Endothelial cell of hepatic sinusoid (primary cell): Measurements from ENCODE around the gene MRTO4.
"Not testable (repeated sequence)": the region's sequence is repeated elsewhere in the genome, so short reads cannot be mapped to it uniquely, and the experiment has no call there.

ENCODE experiments used
- in situ Hi-C: cut with HindIII; loops from 2 replicates; pipeline ENCODE4 v1.10.0; 2017; ENCODE audit warnings: low sequenced_read_pairs

MRTO4 gene

DNA sequence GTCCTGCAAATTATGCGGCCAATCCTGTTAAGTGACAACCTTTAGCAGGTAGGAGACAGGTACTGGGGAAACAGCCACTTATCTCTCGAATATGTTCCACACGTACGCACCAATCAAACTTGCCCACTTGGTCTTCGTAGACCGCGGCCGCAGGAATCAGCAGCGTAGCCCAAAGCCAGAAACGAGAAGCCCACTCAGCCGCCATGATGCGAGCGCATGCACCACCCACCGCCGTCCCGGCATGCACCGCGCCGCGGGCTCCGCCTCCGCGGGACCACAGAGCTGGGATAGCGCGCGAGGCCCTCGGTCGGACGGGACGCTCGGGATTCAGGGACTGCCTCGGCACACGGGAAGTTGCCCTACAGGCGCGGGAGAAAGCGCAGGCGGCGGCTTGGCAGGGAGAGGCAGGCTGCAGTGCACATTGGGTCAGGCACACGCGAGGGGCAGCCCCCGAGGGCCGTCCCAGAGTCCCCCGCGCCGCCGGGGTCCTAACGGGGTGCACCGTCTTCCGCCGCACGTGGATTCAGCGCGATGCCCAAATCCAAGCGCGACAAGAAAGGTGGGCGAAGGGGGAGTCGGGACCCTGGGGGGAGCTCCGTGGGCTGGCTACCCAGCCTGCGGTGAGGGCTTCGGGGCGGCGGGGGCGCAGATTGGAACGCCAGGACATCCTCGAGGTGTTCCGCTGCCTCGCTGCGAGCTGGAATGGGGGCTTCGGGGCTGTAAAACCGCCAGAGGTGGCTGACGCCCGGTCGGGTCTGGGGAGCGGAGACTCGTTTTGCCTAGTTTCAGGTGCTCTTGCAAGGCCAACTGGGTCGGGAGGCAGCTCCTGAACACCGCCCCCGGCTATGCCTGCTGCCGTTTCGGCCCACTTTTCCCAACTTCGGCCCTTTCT is at the start of gene MRTO4, which contains the start of gene EMC1:
TSS of gene MRTO4 (plus strand) at position 501 of the 892 bp plus-strand sequence. CDS start at position 532, 31 bp downstream.
TSS of gene EMC1 (minus strand) at position 220 of the 892 bp plus-strand sequence. CDS start at position 205, 15 bp downstream.
- in situ Hi-C loops: no loop called here

DNA sequence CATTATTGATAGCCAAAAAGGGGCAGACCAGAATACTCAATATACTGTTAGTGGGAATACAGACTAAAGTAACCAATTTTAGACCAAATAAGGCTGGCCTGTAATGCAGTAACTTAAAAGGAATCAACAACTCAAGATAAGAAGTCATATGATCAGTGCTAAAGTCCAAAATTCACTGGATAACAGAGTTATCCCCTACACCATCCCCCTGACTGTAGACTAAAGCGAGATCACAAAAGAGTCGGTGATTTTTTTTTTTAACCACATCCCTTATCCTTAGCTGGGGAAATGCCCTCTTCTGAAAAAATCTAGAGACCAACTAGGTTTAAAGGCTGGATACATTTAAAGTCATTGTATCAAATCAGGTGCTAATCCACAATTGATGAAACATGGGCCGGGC is 49.2 kb upstream of the MRTO4 start:
- in situ Hi-C loops: no loop called here

DNA sequence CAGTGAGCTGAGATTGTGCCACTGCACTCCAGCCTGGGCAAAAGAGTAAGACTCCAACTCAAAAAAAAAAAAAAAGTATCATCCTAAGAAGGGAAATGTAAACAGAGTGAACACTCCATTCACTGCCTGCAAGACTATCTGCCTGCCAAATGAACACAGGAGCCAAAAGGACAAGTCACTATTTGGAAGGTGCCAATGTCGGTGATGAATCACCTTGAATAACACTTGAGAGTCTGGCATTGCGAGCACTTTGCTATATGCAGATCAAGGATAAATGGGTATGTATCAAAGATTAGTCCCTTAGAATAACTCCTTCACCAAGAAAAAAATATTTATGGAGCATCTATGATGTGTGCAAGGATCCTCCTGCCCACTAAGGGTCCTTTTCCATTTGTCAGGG is 48.2 kb upstream of the MRTO4 start:
- in situ Hi-C loops: no loop called here

DNA sequence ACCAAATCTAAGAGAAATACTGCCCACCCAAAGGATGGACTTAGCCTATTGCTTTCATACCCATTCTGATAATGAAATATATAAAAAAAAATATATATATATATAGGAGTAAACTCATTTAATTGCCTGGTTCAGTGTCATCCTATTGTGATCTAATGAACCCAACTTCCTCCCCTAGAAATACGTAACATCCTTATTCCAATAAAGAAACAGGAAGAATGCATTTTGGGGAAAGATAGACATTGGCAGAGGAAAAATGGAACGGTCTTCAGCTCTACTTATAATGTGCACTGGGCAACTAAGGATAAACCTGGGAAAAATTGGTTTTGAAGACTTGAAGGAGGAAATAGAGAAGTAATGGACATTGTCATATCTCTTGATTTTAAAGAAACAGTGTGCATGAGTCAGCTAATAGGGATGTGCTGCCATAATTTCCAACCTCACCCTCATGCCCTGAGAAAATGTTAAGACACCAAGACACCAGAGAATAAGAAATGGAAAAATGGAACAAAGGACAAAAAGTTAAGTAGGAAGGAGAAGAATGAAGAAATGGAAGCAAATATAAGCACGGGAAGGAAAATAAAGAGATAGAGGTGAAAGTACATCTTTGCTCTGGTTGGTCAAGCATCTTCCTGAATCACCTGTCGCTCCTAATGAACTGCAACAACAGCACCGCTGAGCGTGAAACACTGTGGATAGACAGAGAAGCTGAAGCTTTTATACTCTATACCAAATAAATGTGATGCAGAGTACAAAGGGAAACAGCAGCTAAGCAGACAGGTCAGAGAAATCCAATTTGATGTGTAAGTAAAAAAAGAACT is 46.9 kb upstream of the MRTO4 start:
- in situ Hi-C loops: no loop called here

DNA sequence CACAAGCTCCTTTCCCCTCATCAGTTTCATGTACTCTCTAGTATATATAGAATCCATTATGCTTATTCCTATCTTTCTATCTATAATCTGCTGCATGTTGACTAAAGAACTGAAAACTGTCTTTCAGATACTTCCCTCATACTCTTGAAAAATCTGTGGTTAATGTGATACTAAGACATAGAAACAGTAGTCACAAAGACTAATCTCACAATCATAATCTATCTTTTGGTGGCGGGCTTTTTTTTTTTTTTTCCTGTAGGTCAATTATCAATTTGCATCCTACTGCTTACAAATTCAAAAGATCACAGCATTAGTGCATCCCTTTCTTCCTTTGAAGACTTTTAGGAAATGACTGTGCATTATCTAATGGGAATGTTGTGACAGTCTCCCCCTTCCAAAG is 46.2 kb upstream of the MRTO4 start:
- in situ Hi-C loops: no loop called here

DNA sequence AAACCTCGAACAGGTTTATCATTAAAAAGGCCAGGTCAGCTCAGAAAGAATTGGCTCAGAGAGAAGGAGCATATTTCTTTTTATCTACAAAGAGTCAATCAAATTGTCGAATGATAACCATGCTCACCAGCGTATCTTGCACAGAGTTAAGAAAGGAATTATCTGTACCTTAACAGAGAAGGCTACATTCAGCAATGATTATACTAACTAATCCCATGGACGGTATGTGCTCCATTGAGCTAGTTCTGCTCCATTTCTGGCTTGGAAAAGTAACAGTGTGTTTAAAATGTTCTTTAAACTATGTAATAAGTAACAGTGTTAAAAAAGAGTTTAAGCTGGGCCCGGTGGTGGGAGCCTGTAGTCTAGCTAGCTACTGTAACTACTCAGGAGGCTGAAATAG is 45.8 kb upstream of the MRTO4 start:
- in situ Hi-C loops: no loop called here

DNA sequence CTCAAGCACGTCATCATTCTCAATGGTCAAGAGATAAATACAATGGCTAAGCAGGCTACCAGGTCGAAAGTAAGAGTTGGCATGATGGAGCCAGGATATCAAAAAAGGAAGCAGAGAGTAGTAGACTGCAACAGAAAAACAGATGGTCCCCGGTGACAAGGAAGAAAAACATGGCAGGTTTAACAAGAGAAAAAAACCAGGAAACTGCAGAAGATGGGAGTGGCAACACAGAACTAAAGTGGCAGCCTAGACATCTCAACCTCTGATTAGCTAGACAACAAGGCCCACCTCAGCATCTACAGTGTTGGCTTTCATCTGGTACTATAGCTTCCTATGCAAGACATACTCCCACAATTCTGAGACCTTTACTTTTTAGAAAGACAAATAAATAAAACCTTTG is 44.7 kb upstream of the MRTO4 start:
- in situ Hi-C loops: no loop called here

DNA sequence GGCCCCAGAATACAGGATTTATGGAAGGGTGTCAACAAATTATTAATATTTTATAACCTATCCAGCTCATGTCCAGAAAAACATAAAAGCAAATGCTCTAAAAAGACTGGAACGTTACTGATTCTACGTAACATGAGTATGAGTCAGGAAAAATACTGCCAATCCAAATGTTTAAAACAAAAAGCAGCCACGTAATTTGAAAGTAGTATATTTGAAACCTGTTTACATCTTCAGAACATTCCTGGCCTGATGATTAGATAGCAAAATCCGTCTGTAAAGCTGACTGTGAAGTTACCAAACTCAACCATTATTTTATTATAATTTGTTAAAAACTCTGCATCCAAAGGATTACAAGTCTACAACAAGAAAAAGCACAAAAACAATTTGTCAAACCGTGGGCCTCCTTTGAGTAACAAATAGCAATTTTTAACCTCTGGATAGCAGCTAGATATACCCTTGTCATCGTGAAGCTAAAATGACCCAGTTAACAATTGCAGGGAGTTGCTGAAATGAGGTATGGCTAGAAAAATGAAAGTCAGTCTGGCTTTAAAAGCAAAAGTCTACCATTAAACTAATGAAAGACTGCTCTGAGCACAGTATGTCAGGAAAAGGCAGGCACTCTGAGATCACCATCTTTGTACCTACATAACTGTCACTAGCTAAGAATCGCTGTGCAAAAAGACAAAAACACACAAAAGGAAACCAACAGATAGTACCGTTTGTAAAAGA is 42.7 kb upstream of the MRTO4 start:
- in situ Hi-C loops: no loop called here

DNA sequence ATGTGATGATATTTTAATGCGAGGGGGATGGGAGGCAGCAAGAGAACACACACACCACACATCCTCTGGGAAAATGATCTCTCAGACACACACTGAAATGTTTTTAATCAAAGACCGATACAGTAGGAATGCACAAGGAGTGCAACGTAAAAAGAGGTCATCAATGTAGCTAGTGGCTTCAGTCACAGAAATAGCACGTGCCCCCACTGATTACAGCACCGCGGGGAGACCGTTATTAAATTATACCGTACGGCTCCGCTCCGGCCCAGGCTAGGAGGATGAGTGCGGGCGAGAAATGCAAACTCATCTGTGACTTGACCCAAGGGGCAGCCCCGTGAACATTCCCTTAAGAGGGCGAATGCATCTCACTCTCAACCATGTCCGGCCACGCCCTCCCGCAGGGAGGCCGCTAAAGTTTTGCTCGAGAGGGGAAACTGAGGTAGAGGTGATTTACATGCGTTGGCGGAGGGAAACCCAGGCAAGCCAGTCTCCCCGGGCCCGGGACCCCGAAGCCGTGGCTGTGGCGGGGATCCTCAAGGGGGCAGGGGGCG is 42.1 kb upstream of the MRTO4 start:
- in situ Hi-C loops: no loop called here

DNA sequence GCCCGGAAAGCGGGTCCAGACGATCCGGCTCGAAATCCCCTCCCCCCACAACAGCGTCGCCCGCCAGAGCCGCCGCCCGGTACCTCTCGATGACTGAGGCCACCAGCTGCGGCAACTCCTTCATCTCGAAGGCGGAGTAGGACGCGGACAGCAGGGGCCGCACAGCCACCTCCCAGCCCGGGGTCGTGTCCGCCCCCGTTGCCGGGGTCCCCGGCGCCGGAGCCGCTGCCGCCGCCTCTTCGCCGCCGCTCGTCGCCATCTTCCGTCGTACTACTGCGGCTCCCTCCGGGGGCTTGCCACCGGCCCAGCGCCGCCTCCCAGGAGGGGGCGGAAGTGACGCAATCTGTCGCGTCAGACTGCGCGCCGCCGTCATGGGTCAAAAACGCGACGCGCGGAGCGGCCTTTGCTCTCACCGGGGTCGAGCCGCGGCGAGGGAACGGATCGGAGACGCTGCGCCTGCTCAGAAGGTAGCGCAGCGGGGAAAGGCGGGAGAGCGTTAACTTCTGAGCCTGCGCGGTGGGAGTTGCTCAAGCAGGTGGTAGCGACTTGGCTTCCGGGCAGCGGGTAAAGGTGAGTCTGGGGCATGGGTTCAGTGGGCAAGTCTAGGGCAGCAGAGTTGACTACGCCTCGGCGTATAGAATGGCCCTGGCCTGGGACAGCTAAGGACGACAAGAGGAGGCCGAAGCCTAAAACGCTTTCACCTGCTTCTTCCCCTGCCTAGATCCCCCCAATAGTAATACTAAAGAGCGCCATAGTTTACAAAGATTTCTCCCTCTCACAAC is 41.4 kb upstream of the MRTO4 start, which contains the start of gene UBR4:
TSS of gene UBR4 (minus strand) at position 277 of the 782 bp plus-strand sequence. CDS start at position 259, 18 bp downstream.
- in situ Hi-C loops: no loop called here

DNA sequence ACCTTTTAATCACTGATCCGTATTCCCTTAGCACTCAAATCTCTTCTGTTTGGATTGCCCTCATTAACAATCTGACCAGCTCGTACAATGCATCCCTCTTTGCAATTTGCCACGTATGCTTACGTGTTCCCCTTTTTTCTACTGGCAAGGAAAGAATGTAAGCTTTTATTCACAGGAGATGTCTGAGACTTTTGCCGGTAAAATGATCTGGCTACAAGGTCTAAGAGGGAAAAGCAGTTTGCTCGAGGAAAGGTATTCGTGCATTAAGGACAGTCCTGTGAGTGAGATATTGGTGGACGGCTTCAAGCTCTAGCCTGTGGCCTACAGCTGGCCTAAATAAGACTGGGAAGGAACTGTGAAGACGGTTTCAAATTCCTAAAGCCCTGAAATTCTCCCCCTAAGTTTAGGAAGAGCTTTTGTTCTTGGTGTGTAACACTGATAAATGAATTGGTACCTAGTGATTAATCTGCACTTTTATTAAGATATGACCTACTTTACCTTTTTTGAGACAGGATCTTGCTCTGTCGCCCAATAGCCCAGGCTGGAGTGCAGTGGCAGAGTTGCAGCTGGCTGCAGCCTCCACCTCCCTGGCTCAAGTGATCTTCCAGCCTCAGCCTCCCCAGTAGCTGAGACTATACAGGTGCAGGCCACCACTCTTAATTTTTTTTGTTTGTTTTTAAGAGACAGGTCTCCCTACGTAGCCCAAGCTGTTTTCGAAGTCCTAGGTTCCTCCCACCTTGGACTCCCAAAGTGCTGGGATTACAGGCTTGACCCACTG is 40.6 kb upstream of the MRTO4 start:
- in situ Hi-C loops: no loop called here

DNA sequence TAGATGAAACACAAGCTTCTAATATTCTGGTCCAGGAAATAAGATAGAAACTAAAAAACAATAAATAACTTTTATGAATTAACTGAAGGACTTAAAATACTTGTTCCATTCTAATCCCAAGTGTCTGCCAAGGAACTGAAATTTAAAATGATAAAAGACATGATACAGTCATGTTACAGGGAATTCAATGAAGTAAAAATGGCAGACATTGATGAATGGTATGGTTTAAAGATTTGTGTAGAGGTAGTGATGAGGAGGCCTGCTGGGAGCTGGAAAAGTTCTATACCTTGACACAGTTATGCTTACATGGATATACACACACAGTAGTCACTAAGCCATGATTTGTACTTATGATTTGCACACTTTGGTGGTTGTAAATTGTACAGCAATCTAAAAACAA is 39.4 kb upstream of the MRTO4 start:
- in situ Hi-C loops: no loop called here

DNA sequence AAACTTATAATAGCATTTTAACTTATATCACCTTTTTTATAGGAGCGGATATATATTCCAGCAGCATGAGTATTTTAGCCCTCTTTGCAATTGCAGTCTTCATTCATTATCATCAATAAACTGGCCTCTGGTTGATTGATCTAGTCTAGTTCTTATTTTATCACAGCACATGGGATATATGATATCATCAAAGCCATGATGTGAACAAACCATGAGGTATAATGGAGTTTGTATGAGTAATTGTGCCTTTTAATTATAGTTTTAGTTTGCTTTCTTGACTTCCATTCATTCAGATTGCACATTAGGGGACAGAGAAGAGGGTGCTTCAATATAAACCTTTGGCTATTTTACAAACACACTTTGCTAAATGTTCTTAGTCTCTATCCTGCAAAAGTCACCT is 38.0 kb upstream of the MRTO4 start:
- in situ Hi-C loops: no loop called here

DNA sequence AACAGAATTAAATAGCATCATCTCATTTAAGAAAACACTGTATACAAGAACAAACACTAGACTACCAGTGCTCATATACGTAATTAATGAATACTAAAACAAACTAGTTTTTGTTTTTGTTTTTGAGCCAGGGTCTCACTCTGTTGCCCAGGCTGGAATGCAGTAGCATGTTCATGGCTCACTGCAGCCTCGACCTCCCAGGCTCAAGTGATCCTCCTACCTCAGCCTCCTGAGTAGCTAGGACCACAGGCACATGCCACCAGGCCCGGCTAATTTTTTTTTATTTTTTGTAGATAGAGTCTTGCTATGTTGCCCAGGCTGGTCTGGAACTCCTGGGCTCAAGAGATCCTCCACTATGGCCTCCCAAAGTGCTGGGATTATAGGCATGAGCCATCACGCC is 35.0 kb upstream of the MRTO4 start:
- in situ Hi-C loops: not testable (repeated sequence)

DNA sequence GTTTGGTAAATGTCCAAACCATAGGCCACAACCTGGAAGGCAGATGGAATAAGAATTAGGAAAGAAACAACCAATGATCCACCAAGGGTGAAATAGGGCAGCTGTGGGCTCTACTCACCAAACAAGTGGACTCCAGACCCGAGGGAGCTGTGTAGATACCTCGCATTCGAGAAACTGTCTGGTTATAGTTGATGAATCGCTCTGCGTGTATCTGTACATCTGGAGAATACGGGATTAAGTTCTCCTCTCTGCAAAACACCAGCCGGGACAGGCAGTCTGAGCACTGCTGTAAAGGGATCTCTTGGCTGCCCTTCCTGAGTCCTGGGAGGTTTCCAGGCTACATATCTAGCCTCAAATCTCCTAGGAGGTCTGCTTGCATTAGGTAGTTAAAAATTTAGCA is 32.2 kb upstream of the MRTO4 start:
- in situ Hi-C loops: no loop called here

DNA sequence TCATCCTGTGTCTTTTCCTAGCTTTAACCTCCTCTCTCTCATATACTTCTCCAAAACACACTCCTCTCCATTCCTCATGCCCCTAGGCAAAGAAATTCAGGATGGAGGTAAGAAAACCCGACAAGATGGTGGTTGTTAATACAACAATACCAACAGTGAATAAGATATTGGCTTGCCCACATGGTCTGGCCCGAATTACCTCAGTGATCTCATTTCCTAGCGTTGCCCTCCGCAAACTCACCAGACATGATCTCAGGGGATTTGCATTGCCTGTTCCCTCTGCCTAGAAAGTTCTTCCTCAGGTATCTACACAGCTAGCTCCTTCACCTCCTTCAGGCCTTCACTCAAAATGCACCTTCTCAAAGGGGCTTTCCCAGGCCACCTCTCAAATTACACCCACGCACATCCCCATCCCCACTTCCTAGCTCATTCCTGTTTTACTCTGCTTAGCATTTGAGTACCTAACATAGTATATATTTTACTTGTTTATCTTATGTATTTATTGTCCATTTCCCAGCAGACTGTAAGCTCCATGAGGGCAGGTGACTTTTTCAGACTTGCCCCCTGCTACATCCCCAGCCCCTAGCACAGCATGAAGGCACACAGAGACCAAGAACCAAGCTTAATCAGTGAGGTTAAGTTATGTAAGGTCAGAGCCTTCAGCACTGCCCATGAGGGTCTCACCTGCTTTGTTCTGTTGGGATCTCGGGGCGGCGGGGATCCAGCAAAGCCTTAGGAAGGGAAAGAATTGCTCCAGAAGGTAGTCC is 31.3 kb upstream of the MRTO4 start:
- in situ Hi-C loops: no loop called here

DNA sequence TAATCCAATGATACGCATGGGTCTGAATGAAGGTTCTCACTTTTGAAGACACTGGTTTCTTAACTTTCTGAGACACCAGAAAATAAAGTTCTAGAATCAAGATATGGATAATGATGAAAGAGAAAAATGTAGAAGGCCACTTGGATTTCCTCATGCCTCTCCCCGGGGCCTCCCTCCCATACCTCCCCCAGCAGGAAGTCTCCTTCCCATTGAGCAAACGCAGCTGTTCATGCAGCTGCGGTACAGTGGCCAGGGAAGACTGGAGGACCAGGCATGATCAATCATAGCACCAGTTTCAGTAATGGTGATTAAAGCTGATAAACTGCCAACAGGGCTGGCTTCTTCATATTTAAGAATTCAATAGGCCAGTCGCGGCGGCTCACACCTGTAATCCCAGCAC is 30.6 kb upstream of the MRTO4 start:
- in situ Hi-C loops: no loop called here

DNA sequence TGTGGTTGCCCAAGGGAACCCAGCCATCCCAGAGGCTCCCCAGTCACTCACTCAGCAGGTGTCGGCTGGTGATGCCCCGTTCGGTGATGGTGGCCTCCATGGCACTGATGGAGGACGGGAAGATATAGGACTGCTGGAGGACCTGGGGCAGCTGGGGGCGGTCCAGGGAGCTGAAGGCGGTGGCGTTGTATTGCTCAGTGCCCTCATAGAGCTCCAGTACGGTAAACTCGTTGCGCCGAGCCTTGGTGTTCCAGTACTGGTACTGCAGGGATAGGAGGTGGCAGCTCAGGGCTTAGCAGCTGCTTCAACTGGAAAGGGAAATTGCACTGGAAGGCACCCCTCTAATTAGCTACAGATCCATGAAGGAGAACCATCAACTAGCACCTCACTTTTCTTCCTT is 29.0 kb upstream of the MRTO4 start:
- in situ Hi-C loops: no loop called here
